T-helper 2 cell treated with Interferon-gamma antibody and Interleukin-4, amounts not matched to agents 5 μg/mL and 100 μg/mL, for 36 hours (primary cell): ENCODE data around the gene LETM1.

Experiments
- DNase-seq: peaks from one replicate; pipeline ENCODE4 v3.0.0; 2021; ENCODE audit warnings: low spot score
- H3K27ac Mint-ChIP-seq: one replicate; pipeline ENCODE4 v1.8.0; 2021; ENCODE audit warnings: mild to moderate bottlenecking, mixed read lengths
- H3K27me3 Mint-ChIP-seq: one replicate; pipeline ENCODE4 v1.8.0; 2021; ENCODE audit warnings: low read depth, mixed read lengths
- H3K36me3 Mint-ChIP-seq: one replicate; pipeline ENCODE4 v1.8.0; 2021; ENCODE audit warnings: low read depth, mixed read lengths
- H3K4me1 Mint-ChIP-seq: one replicate; pipeline ENCODE4 v1.8.0; 2021; ENCODE audit warnings: low read depth, mixed read lengths
- H3K4me3 Mint-ChIP-seq: one replicate; pipeline ENCODE4 v1.8.0; 2022; ENCODE audit warnings: mild to moderate bottlenecking, moderate library complexity, mixed read lengths
- H3K9me3 Mint-ChIP-seq: one replicate; pipeline ENCODE4 v1.8.0; 2021; ENCODE audit warnings: mixed read lengths

LETM1 gene

DNA sequence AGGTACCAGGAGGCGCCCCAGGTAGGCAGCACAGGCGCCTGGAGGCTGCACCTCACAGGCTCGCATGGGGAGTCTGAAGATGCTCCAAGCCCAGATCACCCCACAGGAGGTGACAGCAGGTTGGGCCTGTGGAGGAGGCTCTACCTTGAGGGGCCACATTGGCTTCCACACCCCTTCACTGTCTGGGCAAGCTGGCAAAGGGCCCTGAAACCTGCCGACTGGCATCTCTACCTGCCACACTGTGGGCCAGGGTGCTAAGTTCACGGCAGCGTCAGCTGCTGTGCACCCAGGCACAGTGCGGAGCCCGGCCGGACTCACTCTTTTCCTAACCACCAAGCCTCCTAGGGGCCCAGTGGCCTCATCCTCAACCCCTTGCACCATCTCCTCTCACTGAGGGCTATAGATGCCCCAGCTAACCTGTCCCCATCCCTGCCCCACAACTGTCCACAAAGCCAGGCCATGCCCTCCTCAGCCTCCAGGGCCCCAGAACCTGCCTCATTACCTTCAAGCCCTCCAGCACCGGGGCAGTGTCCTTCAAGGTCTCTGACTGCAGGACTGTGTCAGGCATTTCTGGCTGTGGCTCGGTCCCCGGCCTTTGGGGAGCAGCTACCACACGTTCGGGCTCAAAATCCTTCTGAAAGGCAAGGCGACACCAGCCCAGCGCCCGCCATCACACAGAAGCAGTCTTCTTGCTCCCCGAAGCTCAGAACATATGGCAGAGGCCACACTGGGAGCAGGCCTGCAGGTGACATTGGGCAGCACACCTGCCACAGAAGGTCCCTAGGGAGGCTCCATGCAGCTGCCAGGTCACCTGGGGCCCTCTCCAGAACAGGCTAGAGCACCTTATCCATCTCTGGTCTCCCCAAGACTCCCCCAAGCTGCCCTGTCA lies 34.0 kb downstream of the LETM1 start:
- Mint-ChIP-seq H3K4me1 (no peaks in the 10 kb centered on the region), H3K27ac (no peak overlapping the region), H3K4me3 (no peak overlapping the region), H3K27me3 (no peaks in the 10 kb centered on the region), H3K36me3 (peaks cover 23% of the 10 kb centered on the region), H3K9me3 (no peaks in the 10 kb centered on the region)
- no peak for DNase-seq

DNA sequence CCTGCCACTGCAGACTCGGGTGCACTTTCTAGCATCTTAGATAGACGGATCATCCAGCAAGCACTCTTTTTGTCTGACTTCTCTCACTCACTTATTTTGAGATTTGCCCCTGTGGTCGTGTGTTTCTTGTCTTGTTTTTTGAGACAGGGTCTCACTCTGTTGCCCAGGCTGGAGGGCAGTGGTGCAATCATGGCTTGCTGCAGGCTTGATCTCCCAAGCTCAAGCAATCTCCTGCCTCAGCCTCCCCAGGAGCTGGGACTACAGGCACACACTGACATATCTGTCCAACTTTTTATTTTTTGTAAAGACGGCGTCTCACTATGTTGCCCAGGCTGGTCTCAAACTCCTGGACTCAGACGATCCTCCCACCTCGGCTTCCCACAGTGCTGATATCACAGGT lies 36.1 kb downstream of the LETM1 start:
- Mint-ChIP-seq H3K36me3 (peaks cover 30% of the 10 kb centered on the region), H3K9me3 (no peaks in the 10 kb centered on the region), H3K27me3 (no peaks in the 10 kb centered on the region), H3K27ac (no peak overlapping the region), H3K4me1 (no peaks in the 10 kb centered on the region), H3K4me3 (no peak overlapping the region)
- no peak for DNase-seq

DNA sequence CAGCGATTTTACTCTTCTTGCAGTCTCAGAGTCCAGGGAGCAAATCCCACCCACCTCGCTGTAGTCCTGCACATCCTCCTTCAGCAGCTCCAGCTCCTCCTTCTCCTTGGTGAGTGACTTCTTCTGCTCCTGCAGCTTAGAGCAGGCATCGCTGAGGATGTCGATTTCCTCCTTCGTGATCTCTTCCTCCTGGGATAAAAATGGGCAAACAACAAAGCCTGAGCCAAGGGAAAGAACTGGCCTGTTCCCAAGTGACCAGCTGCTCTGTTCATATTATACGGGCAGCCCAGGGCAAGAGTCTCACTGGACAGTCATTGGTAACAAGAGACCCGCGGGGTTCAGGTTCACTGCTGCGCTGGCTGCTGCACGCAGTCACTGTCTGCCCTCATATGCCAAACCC lies 36.7 kb downstream of the LETM1 start:
- no peaks in the 10 kb centered on the region for H3K4me1 Mint-ChIP-seq
- DNase-seq: no peak
- peaks cover 30% of the 10 kb centered on the region for H3K36me3 Mint-ChIP-seq
- no peaks in the 10 kb centered on the region for H3K9me3 Mint-ChIP-seq
- no peak overlapping the region for H3K4me3 Mint-ChIP-seq
- no peaks in the 10 kb centered on the region for H3K27me3 Mint-ChIP-seq
- H3K27ac Mint-ChIP-seq: no peak overlapping the region

DNA sequence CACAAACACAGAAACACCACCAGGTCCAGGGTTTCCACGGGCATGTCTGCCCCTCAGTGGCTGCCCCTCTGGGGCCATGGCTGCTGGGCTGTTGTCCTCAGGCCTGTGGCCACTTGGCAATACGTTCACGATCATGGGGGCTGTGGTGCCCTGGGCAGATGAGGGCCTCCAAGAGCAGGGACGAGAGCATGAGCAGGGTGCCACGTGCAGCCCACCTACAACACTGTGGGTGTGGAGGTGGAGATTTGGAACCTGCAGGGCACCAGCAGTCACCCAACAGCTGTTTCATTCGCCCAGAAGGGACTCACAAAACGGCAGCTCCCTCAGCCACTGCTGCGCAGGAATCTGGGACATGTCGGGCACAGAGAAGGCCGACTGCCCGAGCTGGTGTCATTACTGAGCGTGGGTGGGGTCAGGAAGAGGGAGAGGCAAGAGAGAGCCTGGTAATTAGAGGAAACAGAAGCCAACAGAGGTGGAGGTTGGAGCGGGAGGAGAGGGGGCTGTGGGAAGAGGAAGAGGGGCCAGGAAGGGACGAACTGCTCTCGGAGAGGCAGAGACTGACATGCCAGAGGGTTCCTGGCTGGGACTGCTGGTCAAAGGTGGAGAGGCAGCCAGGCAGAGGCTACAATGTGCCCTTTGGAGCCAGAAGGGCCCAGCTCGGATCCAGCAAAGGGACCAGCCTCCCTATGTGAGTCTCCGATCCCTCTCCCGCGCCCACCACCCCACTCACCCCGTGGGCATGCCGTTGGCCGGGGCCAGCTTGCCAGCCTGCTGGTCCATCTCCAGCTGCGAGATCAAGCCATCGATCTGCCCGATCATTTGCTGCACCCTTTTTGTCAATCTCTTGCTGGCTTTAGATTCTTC lies 39.7 kb downstream of the LETM1 start:
- H3K4me3 Mint-ChIP-seq: no peak overlapping the region
- H3K4me1 Mint-ChIP-seq: no peaks in the 10 kb centered on the region
- no peaks in the 10 kb centered on the region for H3K9me3 Mint-ChIP-seq
- no peak for DNase-seq
- no peaks in the 10 kb centered on the region for H3K27me3 Mint-ChIP-seq
- H3K27ac Mint-ChIP-seq: no peak overlapping the region
- peaks cover 25% of the 10 kb centered on the region for H3K36me3 Mint-ChIP-seq

DNA sequence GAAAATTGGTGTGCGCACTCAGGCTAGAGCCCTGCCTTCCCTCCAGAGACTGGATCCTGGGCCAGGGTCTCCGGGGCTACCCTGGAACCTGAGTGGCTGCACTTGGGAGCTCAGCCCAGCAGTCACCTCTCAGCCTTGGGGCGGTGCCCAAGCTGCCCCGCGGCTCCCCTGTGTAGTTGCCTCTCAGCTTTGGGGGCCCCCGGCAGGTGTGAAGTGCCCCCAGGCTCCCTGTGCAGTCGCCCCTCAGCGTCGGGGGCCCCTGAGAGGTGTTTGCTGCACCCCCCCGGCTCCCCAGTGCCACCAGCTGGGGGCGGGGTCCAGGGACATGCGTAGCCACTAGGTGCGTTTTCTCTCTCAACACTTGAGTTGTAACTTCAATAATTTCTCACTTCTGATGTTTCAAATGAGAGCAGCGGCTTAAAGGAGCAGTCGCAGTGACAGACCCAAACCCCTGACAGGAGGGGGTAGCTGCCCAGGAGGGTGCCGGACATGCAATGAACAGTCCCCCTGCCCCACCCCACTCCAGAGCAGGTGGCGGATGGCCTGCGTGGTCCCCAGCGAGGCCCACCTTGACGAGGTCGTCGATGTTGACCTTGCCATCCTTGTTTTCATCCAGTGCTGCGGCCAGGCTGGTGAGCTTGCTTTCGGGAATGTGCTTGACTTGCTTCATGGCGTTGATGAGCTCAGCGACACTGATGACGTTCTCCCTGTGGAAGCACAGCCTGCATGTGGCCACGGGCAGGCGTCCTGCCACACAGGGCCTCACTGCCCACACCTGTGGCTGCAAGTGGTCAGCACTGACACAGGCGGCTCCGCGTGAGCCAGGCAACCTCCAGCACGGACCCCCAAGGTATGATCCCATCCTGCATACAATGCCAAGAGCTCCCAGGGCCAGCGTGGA lies 40.6 kb downstream of the LETM1 start:
- no peaks in the 10 kb centered on the region for H3K27me3 Mint-ChIP-seq
- H3K4me1 Mint-ChIP-seq: no peaks in the 10 kb centered on the region
- no peak overlapping the region for H3K4me3 Mint-ChIP-seq
- H3K36me3 Mint-ChIP-seq: peaks cover 25% of the 10 kb centered on the region
- DNase-seq: no peak
- H3K9me3 Mint-ChIP-seq: no peaks in the 10 kb centered on the region
- H3K27ac Mint-ChIP-seq: no peak overlapping the region

DNA sequence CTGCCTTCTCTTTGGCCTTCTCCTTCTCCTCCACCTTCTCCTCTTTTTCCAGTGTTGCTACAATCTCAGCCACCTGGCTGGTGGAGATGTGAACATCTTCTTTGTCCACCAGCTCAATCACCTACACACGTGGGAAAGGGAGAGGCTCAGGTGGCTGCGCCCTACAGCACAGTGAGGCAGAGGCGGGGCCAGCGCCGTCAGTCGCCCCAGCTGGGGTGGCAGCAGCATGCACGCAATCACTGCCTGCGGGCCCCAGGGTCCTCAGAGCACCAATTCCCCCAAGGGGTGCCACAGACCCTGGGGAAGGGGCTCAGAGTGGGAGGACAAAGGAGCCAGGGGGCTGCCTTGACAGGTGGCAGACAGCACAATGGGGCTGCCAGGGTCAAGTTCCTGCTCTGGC lies 41.5 kb downstream of the LETM1 start:
- H3K27ac Mint-ChIP-seq: no peak overlapping the region
- H3K27me3 Mint-ChIP-seq: no peaks in the 10 kb centered on the region
- DNase-seq: no peak
- H3K9me3 Mint-ChIP-seq: no peaks in the 10 kb centered on the region
- peaks cover 22% of the 10 kb centered on the region for H3K36me3 Mint-ChIP-seq
- no peak overlapping the region for H3K4me3 Mint-ChIP-seq
- H3K4me1 Mint-ChIP-seq: no peaks in the 10 kb centered on the region

DNA sequence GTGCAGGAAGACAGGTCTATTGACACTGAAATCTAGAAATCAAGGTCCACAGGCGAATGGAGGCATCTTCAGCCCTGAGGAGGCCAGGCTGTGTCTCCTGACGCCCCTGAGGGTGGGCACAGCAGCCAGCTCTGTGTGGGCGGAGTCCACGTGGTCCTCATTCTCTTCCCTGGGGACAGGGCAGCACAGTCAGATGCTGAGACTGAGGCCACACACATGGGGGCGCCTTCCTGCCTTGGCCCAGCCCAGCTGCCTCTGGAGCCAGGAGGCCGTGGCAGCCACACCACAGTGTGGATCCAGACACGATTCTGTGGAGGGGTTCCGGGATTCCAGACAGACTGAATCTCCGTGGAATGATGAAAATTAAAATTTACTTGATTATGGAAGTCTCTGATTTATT lies 42.0 kb downstream of the LETM1 start:
- no peaks in the 10 kb centered on the region for H3K27me3 Mint-ChIP-seq

DNA sequence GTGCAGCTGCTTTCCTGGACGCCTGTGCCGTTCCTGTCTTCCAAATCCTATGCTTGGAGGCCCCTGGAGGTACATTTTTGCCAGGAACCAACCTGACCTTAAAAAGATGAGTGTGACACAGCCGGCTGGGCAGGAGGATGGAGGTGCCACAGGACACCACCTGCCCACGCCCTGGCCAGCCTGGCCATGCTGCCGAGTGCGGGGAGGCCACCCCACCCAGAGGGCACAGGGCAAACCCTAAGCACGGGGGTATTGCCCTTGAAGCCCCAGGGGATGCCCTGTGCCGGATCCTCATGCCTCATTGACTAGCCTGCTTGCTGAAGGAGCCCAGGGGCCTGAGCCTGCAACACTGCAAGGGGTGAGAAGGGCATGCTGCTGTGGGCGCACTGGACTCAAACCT lies 42.7 kb downstream of the LETM1 start:
- Mint-ChIP-seq H3K27me3 (no peaks in the 10 kb centered on the region), H3K36me3 (peaks cover 17% of the 10 kb centered on the region), H3K4me3 (no peak overlapping the region), H3K27ac (no peak overlapping the region), H3K4me1 (no peaks in the 10 kb centered on the region), H3K9me3 (no peaks in the 10 kb centered on the region)
- no peak for DNase-seq

More for the DNA sequence above, 42.0 kb downstream of the LETM1 start:
- Mint-ChIP-seq H3K4me3 (no peak overlapping the region), H3K36me3 (peaks cover 18% of the 10 kb centered on the region), H3K4me1 (no peaks in the 10 kb centered on the region), H3K9me3 (no peaks in the 10 kb centered on the region), H3K27ac (no peak overlapping the region)
- DNase-seq: no peak

DNA sequence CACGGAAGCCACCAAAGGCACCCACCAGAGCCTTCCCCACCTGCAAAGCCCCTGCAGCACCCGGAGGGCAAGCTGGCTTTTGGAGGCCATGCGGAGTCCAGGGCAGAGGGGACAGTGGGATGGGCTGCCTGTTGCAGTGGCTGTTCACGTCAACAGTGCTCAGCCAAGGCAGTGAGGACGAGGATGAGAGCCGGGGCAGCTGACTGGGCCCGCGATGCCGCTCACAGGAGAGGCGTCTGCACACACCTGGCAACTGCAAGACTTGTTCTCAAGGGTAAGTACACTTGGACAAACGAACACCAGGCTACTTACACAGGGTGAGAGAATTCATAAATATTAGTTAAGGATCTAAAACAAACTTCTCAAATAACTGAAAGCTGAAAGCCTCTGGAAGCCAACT lies 43.2 kb downstream of the LETM1 start:
- no peak overlapping the region for H3K27ac Mint-ChIP-seq

DNA sequence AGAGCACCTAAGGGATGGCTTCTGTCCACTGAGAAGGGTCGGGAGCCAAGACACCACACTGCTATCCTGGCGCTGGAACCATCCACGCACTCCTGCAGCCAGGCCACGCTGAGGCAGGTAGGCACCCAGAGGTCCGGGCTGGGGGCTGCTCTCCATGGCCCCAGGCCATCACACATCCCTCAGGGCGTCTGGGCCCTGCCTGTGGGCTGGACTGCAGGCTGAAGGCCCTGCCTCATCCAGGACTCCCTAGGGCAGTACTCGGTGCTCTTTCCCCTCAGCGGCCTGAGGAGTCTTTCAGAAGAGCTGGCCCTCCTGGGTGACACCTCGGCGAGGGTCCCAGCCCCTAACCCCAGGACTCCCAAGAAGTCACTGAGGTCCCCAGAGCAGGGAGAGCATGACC lies 45.2 kb downstream of the LETM1 start:
- DNase-seq: no peak
- Mint-ChIP-seq H3K9me3 (no peaks in the 10 kb centered on the region), H3K36me3 (peaks cover 4% of the 10 kb centered on the region), H3K27me3 (no peaks in the 10 kb centered on the region), H3K4me3 (no peak overlapping the region), H3K27ac (no peak overlapping the region), H3K4me1 (no peaks in the 10 kb centered on the region)

More for the DNA sequence above, 43.2 kb downstream of the LETM1 start:
- H3K27me3 Mint-ChIP-seq: no peaks in the 10 kb centered on the region
- no peak for DNase-seq
- H3K4me3 Mint-ChIP-seq: no peak overlapping the region
- H3K4me1 Mint-ChIP-seq: no peaks in the 10 kb centered on the region
- no peaks in the 10 kb centered on the region for H3K9me3 Mint-ChIP-seq
- peaks cover 14% of the 10 kb centered on the region for H3K36me3 Mint-ChIP-seq

DNA sequence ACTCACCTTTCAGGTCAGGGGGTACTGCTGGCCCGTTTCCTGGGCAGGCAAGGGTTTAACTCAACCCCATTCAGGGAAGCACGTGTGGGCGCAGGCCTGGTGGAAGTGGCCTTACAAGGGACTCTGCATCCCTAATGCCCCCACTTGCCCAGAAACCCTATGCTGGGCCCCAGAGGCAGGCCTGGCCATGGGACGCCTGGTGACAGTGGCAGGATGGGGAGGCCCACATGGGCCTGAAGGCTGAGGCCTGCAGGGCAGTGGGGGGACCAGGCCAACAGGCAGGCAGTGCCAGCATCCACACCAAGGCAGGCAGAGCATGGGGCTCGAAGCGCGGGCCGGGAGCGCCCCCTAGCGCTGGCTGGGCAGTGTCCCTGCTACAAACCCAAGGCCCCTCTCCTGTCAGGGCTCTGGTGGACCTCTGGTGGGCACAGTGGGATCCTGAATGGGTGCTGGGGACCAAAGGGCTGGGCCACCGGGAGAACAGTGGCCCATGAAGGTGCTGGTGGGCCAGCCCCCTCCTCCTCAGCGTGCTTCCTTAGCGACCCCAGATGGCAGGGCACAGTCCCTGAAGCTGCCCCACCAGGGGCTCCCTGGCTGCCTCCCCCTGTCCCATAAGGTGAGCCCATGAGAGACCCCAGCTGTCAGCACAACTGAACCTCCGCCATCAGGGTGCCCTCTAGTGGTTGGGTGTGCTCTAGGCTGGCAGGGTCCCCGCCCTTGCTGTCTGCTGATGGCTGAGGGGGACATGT lies 46.0 kb downstream of the LETM1 start:
- Mint-ChIP-seq H3K4me1 (no peaks in the 10 kb centered on the region), H3K9me3 (no peaks in the 10 kb centered on the region), H3K36me3 (peaks cover 4% of the 10 kb centered on the region)

DNA sequence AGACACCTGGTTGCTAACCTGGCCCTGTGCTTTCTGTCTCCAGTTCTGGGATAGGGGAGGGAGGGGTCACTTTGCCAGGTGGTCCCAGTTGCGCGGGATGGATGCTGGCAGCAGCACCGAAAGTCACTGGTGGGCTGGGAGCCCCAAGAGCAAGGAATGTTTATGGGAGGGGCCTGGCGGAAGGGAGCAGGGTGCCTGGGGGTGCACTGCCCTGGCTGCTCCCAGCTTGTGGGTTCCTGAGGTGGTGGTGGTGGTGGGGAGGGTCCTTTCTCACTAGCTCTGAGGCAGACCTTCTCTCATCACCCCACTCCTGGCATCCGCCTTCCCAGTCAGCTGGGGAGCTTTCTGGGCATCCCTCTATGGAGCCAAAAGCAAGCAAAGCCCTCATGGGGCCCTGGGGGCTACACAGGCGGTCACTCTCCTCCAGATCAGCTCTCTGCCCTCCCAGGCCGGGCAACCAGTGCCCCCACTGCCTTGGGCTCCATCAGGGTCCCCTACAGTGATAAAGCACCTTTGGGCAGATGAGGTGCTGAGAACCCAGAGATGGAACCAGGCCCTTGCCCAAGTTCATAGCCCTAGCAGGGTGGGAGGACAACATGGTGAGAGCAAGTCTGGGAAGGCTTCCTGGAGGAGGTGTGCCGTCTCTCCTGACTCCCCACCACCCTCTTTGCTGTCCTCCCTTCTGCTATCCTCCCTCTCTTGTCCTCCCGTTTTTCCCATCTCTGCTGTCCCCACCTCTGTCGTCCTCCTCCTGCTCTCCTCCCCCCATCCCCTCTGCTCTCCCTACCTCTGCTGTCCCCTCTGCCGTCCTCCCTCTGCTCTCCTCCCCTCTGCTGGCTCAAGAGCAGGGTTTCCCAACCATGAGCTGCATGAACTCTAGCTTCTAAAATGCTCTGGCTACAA lies 46.9 kb downstream of the LETM1 start:
- Mint-ChIP-seq H3K36me3 (peaks cover under 1% of the 10 kb centered on the region), H3K27me3 (no peaks in the 10 kb centered on the region), H3K4me1 (no peaks in the 10 kb centered on the region), H3K9me3 (no peaks in the 10 kb centered on the region), H3K27ac (no peak overlapping the region), H3K4me3 (no peak overlapping the region)
- no peak for DNase-seq

More for the DNA sequence above, 46.0 kb downstream of the LETM1 start:
- Mint-ChIP-seq H3K27me3 (no peaks in the 10 kb centered on the region), H3K27ac (no peak overlapping the region), H3K4me3 (no peak overlapping the region)
- DNase-seq: peak; percentile 53
